ENCODE results near the gene RPL23.

The RPL23 gene

DNA sequence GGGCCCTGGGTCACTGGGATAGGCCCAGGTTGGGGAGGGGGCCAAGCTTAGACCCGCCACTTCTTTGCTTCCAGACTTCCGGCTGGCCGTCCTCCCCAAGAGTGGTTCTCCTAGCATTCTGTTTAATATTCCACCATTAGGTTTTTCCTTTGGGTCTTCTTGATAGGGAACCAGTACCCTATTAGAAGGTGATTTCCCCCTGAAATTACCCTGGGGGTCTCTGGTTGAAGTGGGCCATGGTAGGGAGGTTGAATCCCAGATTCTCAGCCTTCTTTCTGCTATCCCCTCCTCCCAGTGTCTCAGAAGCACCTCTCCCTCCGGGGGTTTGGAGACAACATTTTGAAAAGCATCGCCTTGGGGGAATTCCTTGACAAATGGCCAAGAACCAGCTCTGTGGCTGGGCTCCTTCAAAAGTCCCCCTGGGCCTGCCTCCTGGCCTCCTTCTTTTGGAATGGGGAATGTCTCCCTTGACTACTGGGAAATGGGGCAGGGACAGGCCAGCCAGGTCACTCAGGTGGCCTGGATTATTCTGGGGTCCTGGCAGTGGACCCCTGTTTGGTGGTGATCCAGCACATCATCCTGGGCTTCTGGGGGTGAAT lies 22.1 kb upstream of the RPL23 start:
- DNase-seq (ENCODE audit: low read depth): no peak
- H3K4me3 ChIP-seq (replicated peaks; ENCODE audit: low read depth, low read length): peak overlapping the region; percentile 19
- TF ChIP-seq, protein P1, sequence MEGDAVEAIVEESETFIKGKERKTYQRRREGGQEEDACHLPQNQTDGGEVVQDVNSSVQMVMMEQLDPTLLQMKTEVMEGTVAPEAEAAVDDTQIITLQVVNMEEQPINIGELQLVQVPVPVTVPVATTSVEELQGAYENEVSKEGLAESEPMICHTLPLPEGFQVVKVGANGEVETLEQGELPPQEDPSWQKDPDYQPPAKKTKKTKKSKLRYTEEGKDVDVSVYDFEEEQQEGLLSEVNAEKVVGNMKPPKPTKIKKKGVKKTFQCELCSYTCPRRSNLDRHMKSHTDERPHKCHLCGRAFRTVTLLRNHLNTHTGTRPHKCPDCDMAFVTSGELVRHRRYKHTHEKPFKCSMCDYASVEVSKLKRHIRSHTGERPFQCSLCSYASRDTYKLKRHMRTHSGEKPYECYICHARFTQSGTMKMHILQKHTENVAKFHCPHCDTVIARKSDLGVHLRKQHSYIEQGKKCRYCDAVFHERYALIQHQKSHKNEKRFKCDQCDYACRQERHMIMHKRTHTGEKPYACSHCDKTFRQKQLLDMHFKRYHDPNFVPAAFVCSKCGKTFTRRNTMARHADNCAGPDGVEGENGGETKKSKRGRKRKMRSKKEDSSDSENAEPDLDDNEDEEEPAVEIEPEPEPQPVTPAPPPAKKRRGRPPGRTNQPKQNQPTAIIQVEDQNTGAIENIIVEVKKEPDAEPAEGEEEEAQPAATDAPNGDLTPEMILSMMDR (IDR thresholded peaks at IDR 0.05; ENCODE audit: low read length, missing control alignments): no peak

DNA sequence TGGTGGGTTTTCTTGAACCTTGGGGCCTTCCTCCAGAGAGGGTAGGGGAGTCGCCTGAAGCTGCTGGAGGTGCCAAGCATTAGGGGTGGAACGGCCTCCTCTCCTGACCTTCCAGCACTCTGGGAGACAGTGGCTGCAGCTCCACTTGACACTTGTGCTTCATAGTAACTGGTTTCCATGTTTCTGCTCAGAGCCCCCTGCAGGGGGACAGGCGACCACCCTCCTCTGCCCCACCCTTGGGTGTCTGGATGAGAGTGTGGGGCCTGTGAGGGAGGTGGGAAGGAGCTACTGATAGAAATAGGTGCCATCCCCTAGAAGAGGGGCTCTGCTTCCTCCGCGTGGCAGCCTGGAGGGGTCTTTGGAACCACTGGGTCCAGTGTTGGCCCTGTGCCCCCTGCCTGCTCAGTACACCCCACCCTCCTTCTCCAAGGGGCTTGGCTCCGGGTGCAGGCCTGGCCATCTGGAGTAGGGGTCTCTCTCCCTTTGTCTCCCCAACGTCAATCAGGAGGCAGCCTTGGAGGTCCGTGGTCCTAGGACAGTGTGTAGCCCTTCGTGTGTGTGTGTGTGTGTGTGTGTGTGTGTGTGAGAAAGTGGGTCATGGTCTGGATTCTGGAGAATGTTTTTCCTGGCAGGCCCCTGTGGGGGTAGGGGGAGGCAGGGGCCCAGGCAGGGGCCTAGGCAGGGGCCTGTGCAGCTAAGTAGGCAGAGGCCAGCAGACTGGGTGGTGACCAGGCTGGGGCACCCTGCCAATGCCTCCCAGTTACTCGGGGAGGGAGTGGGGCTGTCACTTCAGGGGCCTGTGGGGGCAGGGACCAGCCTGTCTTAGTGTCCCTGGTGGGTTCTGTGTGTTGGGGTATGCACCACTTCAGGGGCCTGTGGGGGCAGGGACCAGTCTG lies 21.2 kb upstream of the RPL23 start:
- TF ChIP-seq, protein P1 (IDR thresholded peaks at IDR 0.05; ENCODE audit: low read length, missing control alignments): no peak
- peak overlapping the region; percentile 19 for H3K4me3 ChIP-seq (replicated peaks; ENCODE audit: low read depth, low read length)
- DNase-seq (ENCODE audit: low read depth): no peak

DNA sequence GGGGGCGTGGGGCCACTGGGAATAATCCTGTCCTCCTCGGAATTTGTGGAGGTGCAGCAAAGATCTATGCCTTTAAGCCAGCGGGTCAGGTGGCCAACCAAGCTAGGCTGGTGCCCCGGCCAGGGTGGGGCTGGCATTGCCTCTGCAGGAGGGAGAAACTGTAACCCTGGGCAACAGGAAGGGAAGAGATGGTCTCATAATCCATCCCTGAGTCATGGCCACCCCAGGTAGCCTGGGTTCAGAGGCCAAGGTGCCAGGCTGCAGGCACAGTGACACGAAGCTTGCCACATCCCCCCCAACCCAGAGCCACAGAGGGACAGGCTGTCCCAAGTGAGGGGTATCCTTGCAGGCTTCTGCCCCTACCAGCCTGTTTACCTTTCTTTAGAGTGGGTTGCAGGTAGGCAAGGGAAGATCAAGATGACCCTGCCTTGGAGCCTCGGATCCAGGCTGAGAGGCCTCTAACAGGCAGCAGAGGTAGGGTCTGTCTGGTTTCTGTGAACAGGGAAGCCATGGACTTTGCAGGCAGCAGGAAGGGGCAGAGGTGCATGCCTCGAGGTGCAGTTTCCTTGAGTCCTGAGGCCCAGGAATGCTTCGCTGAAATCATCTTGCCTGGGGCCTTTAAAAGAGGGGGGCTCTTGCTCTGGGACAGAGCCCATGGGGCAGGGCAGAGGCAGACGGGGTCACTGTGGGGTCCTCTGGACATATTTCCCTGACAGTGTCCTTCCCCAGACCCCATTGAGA lies 20.3 kb upstream of the RPL23 start:
- TF ChIP-seq, protein P1 (IDR thresholded peaks at IDR 0.05; ENCODE audit: low read length, missing control alignments): no peak
- no peak for DNase-seq (ENCODE audit: low read depth)
- no peak overlapping the region for H3K4me3 ChIP-seq (replicated peaks; ENCODE audit: low read depth, low read length)

DNA sequence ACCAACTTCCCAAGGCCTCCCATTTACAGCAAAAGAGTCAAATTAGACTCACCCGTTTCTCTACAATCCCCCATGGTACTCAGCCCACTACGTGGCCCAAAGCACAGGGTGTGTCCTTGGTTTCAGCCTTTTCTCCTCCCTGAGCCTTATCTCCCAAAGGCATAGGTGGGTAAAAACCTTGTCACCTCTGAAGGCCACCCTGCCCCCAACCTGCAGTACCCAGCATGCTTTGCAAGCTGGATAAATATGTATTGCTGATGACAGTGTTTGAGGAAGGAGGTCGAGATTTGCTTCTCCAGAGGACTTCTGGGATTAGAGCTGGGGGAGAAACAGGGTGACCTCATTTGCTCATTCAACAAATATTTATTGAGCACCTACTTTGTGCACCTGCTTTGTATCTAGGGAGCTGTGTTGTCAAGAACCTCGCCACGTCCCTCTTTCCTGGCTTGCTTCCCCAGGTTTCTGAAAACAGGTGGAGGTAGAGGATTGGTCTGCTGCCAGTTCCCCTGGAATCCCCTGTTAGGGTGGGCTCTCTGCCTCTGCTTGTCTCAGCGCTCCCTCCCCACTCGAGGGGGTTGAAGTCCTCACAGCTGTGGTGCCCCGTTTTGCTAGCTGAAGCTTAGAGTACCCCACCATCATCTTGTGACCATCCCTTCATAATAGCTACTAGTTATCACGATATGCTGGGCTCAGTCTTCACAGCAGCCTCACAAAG lies 19.3 kb upstream of the RPL23 start:
- H3K4me3 ChIP-seq (replicated peaks; ENCODE audit: low read depth, low read length): peak overlapping the region; percentile 98
- TF ChIP-seq, protein P1 (IDR thresholded peaks at IDR 0.05; ENCODE audit: low read length, missing control alignments): no peak
- no peak for DNase-seq (ENCODE audit: low read depth)

DNA sequence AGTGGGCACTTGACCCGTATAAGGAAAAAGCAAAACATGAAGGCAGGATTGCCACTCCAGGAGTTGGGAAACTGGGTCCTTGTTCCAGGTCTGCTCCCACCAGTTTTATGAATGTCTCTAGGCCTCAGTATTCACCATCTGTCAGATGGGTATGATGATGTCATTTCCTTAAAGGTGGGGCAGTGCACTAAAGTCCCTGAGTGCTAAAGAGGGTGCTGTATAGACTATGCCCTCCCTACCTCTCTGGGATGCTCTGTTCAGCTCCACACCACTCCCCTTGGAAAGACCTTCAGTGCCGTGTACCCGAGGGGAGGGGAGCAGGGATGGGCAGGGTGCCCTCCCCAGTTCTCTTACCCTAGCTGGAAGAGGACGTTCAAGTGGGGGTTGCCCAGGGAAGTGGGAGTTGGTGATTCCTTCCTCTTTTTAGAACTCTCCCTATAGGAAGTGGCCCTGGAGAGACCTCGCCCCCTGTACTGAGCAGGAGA lies 18.5 kb upstream of the RPL23 start:
- TF ChIP-seq, protein P1 (IDR thresholded peaks at IDR 0.05; ENCODE audit: low read length, missing control alignments): no peak
- H3K4me3 ChIP-seq (replicated peaks; ENCODE audit: low read depth, low read length): peak overlapping the region; percentile 98
- no peak for DNase-seq (ENCODE audit: low read depth)

DNA sequence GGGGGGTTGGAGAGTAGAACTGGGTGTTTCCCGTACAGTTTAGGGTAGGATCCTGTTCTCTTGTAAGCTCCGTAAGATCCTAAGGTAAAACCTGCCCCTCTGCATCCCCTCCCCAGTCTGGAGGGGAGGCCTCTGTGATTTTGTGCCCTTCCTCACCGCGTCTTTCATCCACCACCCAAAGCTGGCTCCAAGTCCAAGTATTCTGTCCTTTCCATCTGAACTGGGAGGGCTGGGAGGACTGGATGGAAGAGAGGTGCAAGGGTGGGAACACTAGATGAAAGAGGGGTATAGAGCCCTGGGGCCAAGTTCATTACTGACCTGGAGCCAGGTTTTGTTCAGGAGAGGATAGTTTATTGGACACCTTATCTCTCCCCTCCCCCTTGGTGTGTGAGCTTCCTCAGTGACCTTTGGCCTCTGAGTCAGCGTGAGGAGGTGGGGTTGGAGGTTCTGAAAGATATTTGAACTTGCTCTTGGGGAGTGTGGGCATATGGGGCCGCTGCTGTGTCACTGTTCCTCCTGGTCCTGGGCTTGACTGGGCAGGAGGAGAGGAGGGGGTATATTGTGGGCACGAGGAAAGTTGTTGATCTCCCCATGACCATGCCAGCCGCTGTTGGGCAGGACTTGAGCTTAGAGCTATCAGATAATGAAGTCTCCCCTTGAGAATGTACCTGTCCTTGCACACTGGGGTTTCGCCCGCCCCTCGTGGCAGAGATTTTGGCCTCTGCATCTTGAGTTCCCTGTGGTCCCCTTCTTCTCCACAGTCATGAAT lies 17.9 kb upstream of the RPL23 start:
- TF ChIP-seq, protein P1 (IDR thresholded peaks at IDR 0.05; ENCODE audit: low read length, missing control alignments): no peak
- H3K4me3 ChIP-seq (replicated peaks; ENCODE audit: low read depth, low read length): peak overlapping the region; percentile 98
- peak; percentile 71 for DNase-seq (ENCODE audit: low read depth)

All from fibroblast of pulmonary artery (primary cell).